GM23338 (cell line): ENCODE measurements around the gene SLC25A6. TPM values are rescaled to one million over a fixed set of nuclear protein-coding genes. Genes with fewer than 3 reads are reported as not detected.
"Not testable (repeated sequence)": the region's sequence is repeated elsewhere in the genome, so short reads cannot be mapped to it uniquely, and the experiment has no call there.

Experiments used
- ATAC-seq: fragments of 200-7000 bp; cut with Tn5 transposase; 3 replicates; pipeline ENCODE4 v1.9.1; 2020
- DNase-seq: peaks from one replicate; pipeline ENCODE4 v3.0.0-alpha.2; 2015; ENCODE audit warnings: low spot score
- H2AFZ ChIP-seq: fragments of 200-600 bp; sonication (generic); 2 replicates; pipeline ENCODE4 v1.8.0; 2016; ENCODE audit warnings: antibody characterized with exemption, mild to moderate bottlenecking, moderate library complexity
- H3F3A ChIP-seq: fragments of 200-600 bp; sonication (generic); replicated peaks from 2 replicates; pipeline ENCODE4 v1.8.0; 2017; ENCODE audit warnings: antibody characterized with exemption, mixed run types, low read depth
- H3K27ac ChIP-seq: fragments of 200-600 bp; sonication (generic); 2 replicates; pipeline ENCODE4 v1.6.1; 2016; ENCODE audit warnings: low read depth
- H3K27me3 ChIP-seq: fragments of 200-600 bp; sonication (generic); 2 replicates; pipeline ENCODE4 v1.8.0; 2016; ENCODE audit warnings: mild to moderate bottlenecking, mixed run types, moderate library complexity; ENCODE audit not compliant: insufficient read depth
- H3K36me3 ChIP-seq: fragments of 200-600 bp; sonication (generic); 2 replicates; pipeline ENCODE4 v1.8.0; 2016; ENCODE audit warnings: mild to moderate bottlenecking; ENCODE audit not compliant: insufficient read depth
- H3K4me1 ChIP-seq: fragments of 200-600 bp; sonication (generic); 2 replicates; pipeline ENCODE4 v1.8.0; 2016; ENCODE audit warnings: mild to moderate bottlenecking, moderate library complexity; ENCODE audit not compliant: insufficient read depth
- H3K4me2 ChIP-seq: fragments of 200-600 bp; sonication (generic); 2 replicates; pipeline ENCODE4 v1.7.1; 2017; ENCODE audit warnings: mixed run types
- H3K4me3 ChIP-seq: fragments of 200-600 bp; sonication (generic); 2 replicates; pipeline ENCODE4 v1.6.1; 2016; ENCODE audit warnings: mixed run types
- H3K79me2 ChIP-seq: fragments of 200-600 bp; sonication (generic); replicated peaks from 2 replicates; pipeline ENCODE4 v1.8.0; 2017; ENCODE audit warnings: mild to moderate bottlenecking; ENCODE audit not compliant: insufficient read depth
- H3K9me2 ChIP-seq: fragments of 200-600 bp; sonication (generic); 2 replicates; pipeline ENCODE4 v1.8.0; 2017; ENCODE audit not compliant: insufficient read depth
- H4K20me1 ChIP-seq: fragments of 200-600 bp; sonication (generic); replicated peaks from 2 replicates; pipeline ENCODE4 v1.8.0; 2017; ENCODE audit warnings: mild to moderate bottlenecking; ENCODE audit not compliant: insufficient read depth
- H3K27ac Mint-ChIP-seq: 2 replicates; pipeline ENCODE4 v1.8.0; 2020; ENCODE audit warnings: inconsistent platforms, mild to moderate bottlenecking, moderate library complexity, mixed read lengths
- H3K27me3 Mint-ChIP-seq: 3 replicates; pipeline ENCODE4 v1.8.0; 2022; ENCODE audit warnings: low read depth, mild to moderate bottlenecking, moderate library complexity, mixed read lengths, inconsistent platforms; ENCODE audit not compliant: insufficient read depth, poor library complexity
- H3K36me3 Mint-ChIP-seq: 3 replicates; pipeline ENCODE4 v1.8.0; 2021; ENCODE audit warnings: low read depth, mild to moderate bottlenecking, inconsistent platforms, moderate library complexity, mixed read lengths
- H3K4me1 Mint-ChIP-seq: 3 replicates; pipeline ENCODE4 v1.8.0; 2020; ENCODE audit warnings: mild to moderate bottlenecking, inconsistent platforms, mixed read lengths
- H3K4me3 Mint-ChIP-seq: 3 replicates; pipeline ENCODE4 v1.8.0; 2021; ENCODE audit warnings: moderate library complexity, mild to moderate bottlenecking, inconsistent platforms, mixed read lengths
- H3K9me3 Mint-ChIP-seq: 3 replicates; pipeline ENCODE4 v1.8.0; 2020; ENCODE audit warnings: moderate library complexity, mild to moderate bottlenecking, inconsistent platforms, mixed read lengths
- CREB1 ChIP-seq: fragments of 250-450 bp; sonication (Bioruptor Pico); IDR thresholded peaks from 2 replicates; pipeline ENCODE4 v1.5.0; 2020; ENCODE audit warnings: low read depth, mild to moderate bottlenecking, moderate library complexity
- CTCF ChIP-seq, 2 experiments: fragments of 200-600 bp in 1 of 2; sonication (generic) in 1 of 2; conservative IDR thresholded peaks; 2 replicates each; pipeline versions ENCODE4 v1.5.1 to v1.6.1; 2016 to 2017; ENCODE audit warnings: antibody characterized with exemption in 2 of 2, low read depth in 2 of 2, mild to moderate bottlenecking in 2 of 2, moderate library complexity in 1 of 2
- EZH2 ChIP-seq: fragments of 200-600 bp; sonication (generic); IDR thresholded peaks from one replicate; pipeline ENCODE4 v1.8.0; 2017; ENCODE audit warnings: antibody characterized with exemption, mild to moderate bottlenecking, low read depth; ENCODE audit not compliant: unreplicated experiment
- JUNB ChIP-seq: IDR thresholded peaks from one replicate; pipeline ENCODE4 v1.6.1; 2016; ENCODE audit warnings: antibody characterized with exemption; ENCODE audit not compliant: unreplicated experiment
- NANOG ChIP-seq: IDR thresholded peaks from 2 replicates; pipeline ENCODE4 v1.6.1; 2016; ENCODE audit warnings: antibody characterized with exemption, borderline replicate concordance
- REST ChIP-seq: IDR thresholded peaks from one replicate; pipeline ENCODE4 v1.6.1; 2018; ENCODE audit warnings: antibody characterized with exemption; ENCODE audit not compliant: unreplicated experiment
- STAT1 ChIP-seq: IDR thresholded peaks from one replicate; pipeline ENCODE4 v1.6.1; 2016; ENCODE audit warnings: antibody characterized with exemption; ENCODE audit not compliant: unreplicated experiment
- ZNF114 ChIP-seq: fragments of 250-450 bp; sonication (Bioruptor Pico); IDR thresholded peaks from 2 replicates; pipeline ENCODE4 v1.5.0; 2020; ENCODE audit warnings: mild to moderate bottlenecking, moderate library complexity
- ZNF462 ChIP-seq: fragments of 250-450 bp; sonication (Bioruptor Pico); IDR thresholded peaks from 2 replicates; pipeline ENCODE4 v1.5.0; 2020; ENCODE audit warnings: mild to moderate bottlenecking, moderate library complexity
- polyA plus RNA-seq: library from polyadenylated mRNA; unstranded; fragments of >200 nt; fragmentation: Nextera tagmentation; extraction: Ambion mirVana; gene quantifications from 2 replicates; pipeline ENCODE4 v1.2.1, GENCODE V29; 2016
- total RNA-seq: library from RNA; depleted of rRNA; stranded (reverse); fragments of >200 nt; shearing (Covaris generic); gene quantifications from 2 replicates; pipeline ENCODE4 v1.2.3, GENCODE V29; 2014

Gene SLC25A6
- total and polyA plus RNA-seq, 2 experiments from 2014 or later, result 358 to 486 TPM

GRCh38 chrX:1351981-1352714 lies 39.8 kb downstream of the SLC25A6 start:
- Histone ChIP-seq H3K27me3 (no peaks in the 10 kb centered on the region), H3K27ac (no peak overlapping the region), H3F3A (peaks cover 4% of the 10 kb centered on the region; the same call in 1 of the 2 replicates), H3K36me3 (no peaks in the 10 kb centered on the region), H3K4me2 (no peak overlapping the region), H3K79me2 (no peaks in the 10 kb centered on the region), H3K9me2 (no peaks in the 10 kb centered on the region), H2AFZ (no peak overlapping the region), H4K20me1 (no peaks in the 10 kb centered on the region), H3K4me3 (no peak overlapping the region), H3K4me1 (peaks cover 8% of the 10 kb centered on the region)
- Mint-ChIP-seq H3K4me3 (no peak overlapping the region), H3K4me1 (peaks cover 9% of the 10 kb centered on the region; the same call in 2 of the 3 replicates), H3K27ac (no peak overlapping the region), H3K36me3 (peaks cover 44% of the 10 kb centered on the region), H3K9me3 (peaks cover 52% of the 10 kb centered on the region), H3K27me3 (peaks cover 15% of the 10 kb centered on the region)
- no peak for DNase-seq
- no peak for ATAC-seq
- no peak for TF ChIP-seq NANOG
- no peak for TF ChIP-seq ZNF114
- TF ChIP-seq CREB1, result no peak
- TF ChIP-seq JUNB, result no peak
- TF ChIP-seq STAT1, result no peak
- TF ChIP-seq ZNF462 (CRISPR knock-in tag), result no peak
- TF ChIP-seq EZH2, result no peak
- TF ChIP-seq CTCF (conservative IDR thresholded peaks at IDR 0.05; ENCODE audit: low read depth in 2 of 2), result no peak
- TF ChIP-seq REST, result no peak

GRCh38 chrX:1349606-1350005 lies 42.3 kb downstream of the SLC25A6 start:
- H3K36me3 ChIP-seq, H3K4me1 ChIP-seq, ATAC-seq, H3K79me2 ChIP-seq, H3K27ac Mint-ChIP-seq, H3F3A ChIP-seq, H3K4me3 Mint-ChIP-seq, H4K20me1 ChIP-seq, H3K4me1 Mint-ChIP-seq, H3K9me2 ChIP-seq, H3K4me3 ChIP-seq, H2AFZ ChIP-seq, DNase-seq, H3K4me2 ChIP-seq, H3K27me3 ChIP-seq, H3K27ac ChIP-seq: not testable (repeated sequence)
- Mint-ChIP-seq H3K9me3 (peaks cover 73% of the 10 kb centered on the region), H3K27me3 (peaks cover 14% of the 10 kb centered on the region), H3K36me3 (peaks cover 57% of the 10 kb centered on the region)
